GM19238 (cell line): ENCODE data around the gene ATF6.

Experiments used
- DNase-seq: peaks from one replicate; pipeline ENCODE4 v3.0.0; 2011; ENCODE audit warnings: low spot score; ENCODE audit not compliant: insufficient read length

The ATF6 gene

GRCh38 chr1:161933592-161934588 lies 167.8 kb downstream of the ATF6 start:
- no peak for DNase-seq

- DNase-seq = no peak
Observed at GRCh38 chr1:161935264-161935663, 169.1 kb downstream of the ATF6 start.

GRCh38 chr1:161936786-161937185 lies 170.7 kb downstream of the ATF6 start:
- DNase-seq = no peak

- DNase-seq = no peak
Observed at GRCh38 chr1:161940866-161941591, 174.9 kb downstream of the ATF6 start.

- DNase-seq = no peak
Observed at GRCh38 chr1:161941726-161942436, 175.8 kb downstream of the ATF6 start.

GRCh38 chr1:161943737-161944136 lies 177.6 kb downstream of the ATF6 start:
- no peak for DNase-seq

- no peak for DNase-seq
Observed at GRCh38 chr1:161944381-161944780, 178.3 kb downstream of the ATF6 start.

- DNase-seq = no peak
Observed at GRCh38 chr1:161945306-161946060, 179.4 kb downstream of the ATF6 start.

GRCh38 chr1:161946071-161946987 lies 180.2 kb downstream of the ATF6 start:
- no peak for DNase-seq

- no peak for DNase-seq
Observed at GRCh38 chr1:161948435-161948834, 182.3 kb downstream of the ATF6 start.

GRCh38 chr1:161949548-161949947 lies 183.4 kb downstream of the ATF6 start:
- no peak for DNase-seq

- no peak for DNase-seq
Observed at GRCh38 chr1:161950377-161950776, 184.3 kb downstream of the ATF6 start.

GRCh38 chr1:161951646-161952045 lies 185.5 kb downstream of the ATF6 start:
- no peak for DNase-seq

GRCh38 chr1:161952607-161953172 lies 186.6 kb downstream of the ATF6 start:
- DNase-seq = no peak

- no peak for DNase-seq
Observed at GRCh38 chr1:161953256-161953920, 187.3 kb downstream of the ATF6 start.

GRCh38 chr1:161954050-161954449 lies 187.9 kb downstream of the ATF6 start:
- DNase-seq = no peak

- DNase-seq = no peak
Observed at GRCh38 chr1:161954466-161954865, 188.3 kb downstream of the ATF6 start.

GRCh38 chr1:161955606-161956005 lies 189.5 kb downstream of the ATF6 start:
- DNase-seq = no peak

- no peak for DNase-seq
Observed at GRCh38 chr1:161956097-161956496, 190.0 kb downstream of the ATF6 start.
